Pulmonary artery endothelial cell (primary cell): ENCODE results near the gene MIP. TPM values are rescaled to one million over a fixed set of nuclear protein-coding genes. Genes with fewer than 3 reads are reported as not detected.
"Not testable (repeated sequence)": the region's sequence is repeated elsewhere in the genome, so short reads cannot be mapped to it uniquely, and the experiment has no call there.

Source experiments
- DNase-seq: peaks from one replicate; pipeline ENCODE4 v3.0.0-alpha.2; 2011; ENCODE audit warnings: low read depth, low spot score
- total RNA-seq: library from RNA; depleted of rRNA; stranded (reverse); fragments of >200 nt; gene quantifications from 2 replicates; pipeline ENCODE4 v1.2.3, GENCODE V29; 2014

Gene MIP
- total RNA-seq, 1 donor from 2014 or later: 0.20 TPM

GRCh38 chr12:56468216-56469006, 14.0 kb upstream of the MIP start, which contains the start of gene SPRYD4:
Gene SPRYD4, plus strand, starts transcription at chr12:56468578. Its CDS starts 14 bp downstream, at chr12:56468592.
- DNase-seq: peak; percentile 66

GRCh38 chr12:56462565-56462964, 8.1 kb upstream of the MIP start:
- no peak for DNase-seq

GRCh38 chr12:56461235-56462159, 7.0 kb upstream of the MIP start:
- no peak for DNase-seq

- DNase-seq: no peak
These were observed 3.4 kb upstream of the MIP start for GRCh38 chr12:56457817-56458216.

GRCh38 chr12:56451147-56451546, 3.3 kb downstream of the MIP start:
- no peak for DNase-seq

- no peak for DNase-seq
These were observed 4.2 kb downstream of the MIP start for GRCh38 chr12:56450241-56450640.

- DNase-seq: no peak
These were observed 4.9 kb downstream of the MIP start for GRCh38 chr12:56449622-56449984.

GRCh38 chr12:56448860-56449621, 5.4 kb downstream of the MIP start, which contains the start of gene TIMELESS:
Gene TIMELESS, minus strand, starts transcription at chr12:56449426. Its CDS starts 15,256 bp downstream, at chr12:56434170.
- DNase-seq: peak; percentile 49

GRCh38 chr12:56443208-56443607, 11.2 kb downstream of the MIP start:
- not testable (repeated sequence) for DNase-seq

- DNase-seq: no peak
These were observed 16.9 kb downstream of the MIP start for GRCh38 chr12:56437430-56438176.

- DNase-seq: no peak
These were observed 19.6 kb downstream of the MIP start for GRCh38 chr12:56434828-56435227.

GRCh38 chr12:56431850-56432249, 22.6 kb downstream of the MIP start:
- DNase-seq: no peak

- no peak for DNase-seq
These were observed 23.2 kb downstream of the MIP start for GRCh38 chr12:56431288-56431687.

GRCh38 chr12:56425940-56426438, 28.5 kb downstream of the MIP start:
- no peak for DNase-seq

GRCh38 chr12:56425193-56425592, 29.3 kb downstream of the MIP start:
- no peak for DNase-seq

GRCh38 chr12:56420411-56420810, 34.0 kb downstream of the MIP start:
- no peak for DNase-seq

- DNase-seq: no peak
These were observed 36.7 kb downstream of the MIP start for GRCh38 chr12:56417739-56418138.

- DNase-seq: no peak
These were observed 40.1 kb downstream of the MIP start for GRCh38 chr12:56414401-56414800.

GRCh38 chr12:56413392-56413791, 41.1 kb downstream of the MIP start:
- no peak for DNase-seq

- no peak for DNase-seq
These were observed 42.4 kb downstream of the MIP start for GRCh38 chr12:56411781-56412639.
